ENCODE data around the gene SLC40A1.

Gene SLC40A1

DNA sequence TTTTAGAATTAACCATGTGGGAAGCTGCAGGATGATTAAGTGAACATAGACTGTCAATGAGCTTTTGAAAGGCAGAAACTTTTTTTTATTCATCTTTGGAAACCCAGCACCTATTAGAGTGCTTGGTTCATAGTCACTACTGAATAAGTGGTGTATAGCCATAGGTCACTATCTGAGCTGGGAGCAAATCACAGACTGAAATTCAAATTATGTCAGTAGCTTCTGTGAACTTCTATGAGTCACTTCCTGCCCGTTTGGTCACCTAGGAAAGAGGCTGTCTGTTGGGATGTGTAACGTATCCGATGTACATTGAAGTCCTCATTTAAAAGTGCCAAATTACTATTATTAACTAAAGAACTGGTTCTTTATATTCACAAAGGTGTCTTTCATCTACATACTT, 20.5 kb upstream of the SLC40A1 start:
- DNase-seq (ENCODE audit: low read depth in 2 of 2), result no peak

DNA sequence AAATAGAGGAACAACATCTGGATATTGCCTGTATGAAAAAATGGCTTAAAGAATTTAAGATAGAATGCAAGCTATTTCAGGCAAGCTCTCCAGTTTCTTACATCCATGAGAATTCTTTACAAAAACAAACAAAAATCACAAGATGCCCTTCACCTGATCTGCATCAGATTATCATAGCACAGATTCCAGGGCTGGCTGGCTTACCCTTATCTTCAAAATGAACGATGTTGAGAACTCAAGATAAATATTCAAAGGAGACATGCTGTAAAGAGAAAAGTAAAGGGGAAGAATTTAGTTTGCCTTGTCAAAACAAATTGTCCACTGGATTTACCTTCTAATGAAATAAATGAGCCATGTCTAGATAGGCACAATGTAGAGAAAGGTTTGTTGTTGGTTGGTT, 18.7 kb upstream of the SLC40A1 start:
- no peak for DNase-seq (ENCODE audit: low read depth in 2 of 2)

DNA sequence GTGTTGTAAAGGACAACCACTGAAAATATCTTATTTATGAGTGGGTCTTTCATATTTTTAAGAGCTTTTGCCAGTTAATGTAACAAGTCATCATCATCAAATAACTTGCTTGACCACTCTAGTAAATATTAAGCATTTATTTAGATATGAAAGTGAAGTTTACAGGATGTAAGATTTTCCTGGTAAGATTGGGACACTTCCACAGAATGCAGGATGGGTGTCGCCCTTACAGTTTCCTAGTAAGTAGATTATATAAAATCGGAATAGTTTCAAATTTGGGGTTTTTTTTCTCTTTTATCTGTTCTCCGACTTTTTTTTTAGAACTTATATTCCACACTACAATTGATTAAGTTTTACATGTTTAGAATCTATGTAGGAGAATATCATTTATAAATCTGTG, 14.8 kb upstream of the SLC40A1 start:
- DNase-seq (ENCODE audit: low read depth in 2 of 2), result no peak

DNA sequence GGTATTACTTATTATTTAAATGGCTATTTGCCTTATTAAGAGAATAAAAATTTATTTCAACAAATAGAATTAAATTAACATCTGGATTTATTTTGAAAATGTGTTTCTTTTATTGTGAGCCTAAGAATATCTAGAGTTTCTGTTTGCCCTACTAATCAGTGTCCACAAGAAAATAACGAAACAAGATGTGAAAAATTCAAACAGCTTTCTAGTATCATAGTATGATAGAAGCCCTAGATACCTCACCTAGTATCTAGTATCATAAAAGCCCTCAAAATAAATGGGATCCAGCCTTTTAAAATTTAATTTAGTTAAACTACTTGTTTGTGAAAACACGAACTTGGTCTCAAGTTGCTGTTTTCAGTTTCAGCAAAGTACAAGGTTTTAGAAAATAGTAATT, 13.7 kb upstream of the SLC40A1 start:
- DNase-seq (ENCODE audit: low read depth in 2 of 2), result no peak

DNA sequence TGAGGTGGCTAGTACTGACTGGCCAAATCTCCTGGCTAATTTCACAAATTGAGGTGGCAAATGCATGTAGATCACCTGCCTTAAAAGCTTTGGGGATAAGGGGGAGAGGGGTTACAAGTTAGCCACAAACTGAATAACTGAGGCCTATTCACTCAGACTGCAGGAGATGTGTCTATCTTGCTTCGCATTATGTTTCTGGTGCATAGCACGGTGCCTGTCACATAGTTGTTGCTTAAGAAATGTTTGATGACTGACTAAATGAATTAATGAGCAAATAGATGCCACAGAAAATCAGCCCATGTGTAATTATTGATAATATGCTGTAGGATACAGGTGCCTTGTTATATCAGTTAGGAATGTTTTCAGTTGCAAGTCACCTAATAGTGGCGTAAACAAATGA, 12.5 kb upstream of the SLC40A1 start:
- DNase-seq (ENCODE audit: low read depth in 2 of 2), result no peak

DNA sequence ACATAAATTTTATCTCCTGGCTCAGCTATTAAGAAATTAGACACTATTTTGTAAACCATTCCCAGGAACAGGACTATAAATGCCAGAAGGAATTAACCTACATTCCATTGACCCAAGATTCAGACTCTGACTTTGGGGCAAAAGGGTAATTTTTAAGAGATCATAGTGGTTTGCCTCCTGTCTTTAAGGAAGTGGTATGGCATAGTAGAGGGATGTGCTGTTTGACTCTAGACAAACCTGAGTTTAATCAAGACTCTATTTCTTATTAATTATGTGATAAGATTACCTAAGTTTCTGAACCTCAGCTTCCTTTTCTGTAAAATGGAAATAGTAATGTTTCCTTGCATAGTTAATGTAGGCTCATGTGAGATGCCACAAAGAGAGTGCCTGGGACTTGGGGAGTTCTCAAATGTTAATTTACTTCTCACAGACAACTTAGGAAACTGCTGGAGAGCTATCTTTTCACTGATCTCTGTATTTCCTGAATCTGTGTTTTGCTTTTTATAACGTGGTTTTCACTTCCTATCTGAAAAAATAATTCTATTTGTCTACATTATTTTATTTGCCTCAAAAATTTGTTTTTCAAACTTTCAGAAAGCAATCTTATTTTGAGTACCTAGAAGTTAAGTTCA, 11.9 kb upstream of the SLC40A1 start:
- DNase-seq (ENCODE audit: low read depth in 2 of 2), result no peak

DNA sequence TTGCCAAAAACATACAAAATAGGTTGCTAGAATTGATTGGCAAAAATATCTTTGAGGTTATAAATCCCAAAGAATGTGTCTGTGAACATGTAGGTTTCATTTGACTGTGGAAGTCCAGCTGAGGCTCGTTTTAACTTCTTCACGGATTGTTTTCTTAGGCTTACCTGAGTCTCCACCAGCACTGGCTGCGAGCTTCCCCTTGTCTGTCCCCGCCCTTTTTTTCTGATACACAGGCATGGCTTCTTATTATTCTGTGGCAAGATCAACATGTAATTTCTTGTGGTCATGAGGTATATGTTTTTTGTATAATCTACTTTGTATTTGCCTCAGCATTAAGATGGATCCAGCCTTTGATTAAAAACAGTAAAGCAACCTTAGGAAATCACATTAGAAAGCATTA, 7.2 kb upstream of the SLC40A1 start:
- no peak for DNase-seq (ENCODE audit: low read depth in 2 of 2)

DNA sequence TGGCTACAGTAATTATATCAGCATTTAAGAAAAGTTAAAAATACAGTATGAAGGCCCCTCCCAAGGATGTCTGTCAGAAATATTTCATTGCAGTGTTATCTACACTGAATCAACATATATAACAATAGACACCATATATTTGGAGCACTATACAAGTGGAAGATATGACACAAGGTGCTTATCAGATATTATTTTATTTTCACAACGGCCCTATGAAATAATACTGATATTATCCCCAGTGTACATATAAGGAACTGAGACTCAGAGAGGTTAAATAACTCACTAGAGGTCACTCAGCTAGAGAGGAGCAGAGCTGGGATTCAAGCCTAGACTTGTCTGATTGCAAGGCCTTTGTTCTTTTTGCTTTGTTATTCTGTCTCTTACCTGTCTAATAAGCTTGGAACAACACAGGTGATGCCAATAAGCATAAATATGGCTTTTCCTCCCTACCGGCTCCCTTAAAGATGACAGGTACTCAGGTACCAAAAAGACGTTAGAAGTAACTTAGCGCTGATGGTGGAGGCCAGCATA, 4.7 kb upstream of the SLC40A1 start:
- no peak for DNase-seq (ENCODE audit: low read depth in 2 of 2)

DNA sequence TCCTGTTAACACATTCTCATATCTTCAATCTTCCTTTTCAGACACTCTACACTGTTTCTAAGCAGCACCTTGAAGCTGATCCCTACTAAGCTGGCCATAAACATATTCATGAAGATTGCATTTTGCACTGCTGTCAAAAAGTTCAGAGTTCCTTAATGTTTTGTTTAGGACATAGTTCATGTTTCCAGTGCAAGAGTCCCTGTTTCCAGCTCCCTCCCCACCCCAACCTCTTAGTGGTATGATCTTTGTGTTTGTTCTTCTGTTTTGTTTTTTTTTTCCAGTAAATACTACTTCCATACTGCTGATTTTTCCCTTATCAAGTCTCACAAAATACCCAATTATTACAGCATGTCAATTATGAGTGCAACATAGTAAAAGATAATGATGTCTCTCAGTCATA, 4.1 kb upstream of the SLC40A1 start:
- no peak for DNase-seq (ENCODE audit: low read depth in 2 of 2)

DNA sequence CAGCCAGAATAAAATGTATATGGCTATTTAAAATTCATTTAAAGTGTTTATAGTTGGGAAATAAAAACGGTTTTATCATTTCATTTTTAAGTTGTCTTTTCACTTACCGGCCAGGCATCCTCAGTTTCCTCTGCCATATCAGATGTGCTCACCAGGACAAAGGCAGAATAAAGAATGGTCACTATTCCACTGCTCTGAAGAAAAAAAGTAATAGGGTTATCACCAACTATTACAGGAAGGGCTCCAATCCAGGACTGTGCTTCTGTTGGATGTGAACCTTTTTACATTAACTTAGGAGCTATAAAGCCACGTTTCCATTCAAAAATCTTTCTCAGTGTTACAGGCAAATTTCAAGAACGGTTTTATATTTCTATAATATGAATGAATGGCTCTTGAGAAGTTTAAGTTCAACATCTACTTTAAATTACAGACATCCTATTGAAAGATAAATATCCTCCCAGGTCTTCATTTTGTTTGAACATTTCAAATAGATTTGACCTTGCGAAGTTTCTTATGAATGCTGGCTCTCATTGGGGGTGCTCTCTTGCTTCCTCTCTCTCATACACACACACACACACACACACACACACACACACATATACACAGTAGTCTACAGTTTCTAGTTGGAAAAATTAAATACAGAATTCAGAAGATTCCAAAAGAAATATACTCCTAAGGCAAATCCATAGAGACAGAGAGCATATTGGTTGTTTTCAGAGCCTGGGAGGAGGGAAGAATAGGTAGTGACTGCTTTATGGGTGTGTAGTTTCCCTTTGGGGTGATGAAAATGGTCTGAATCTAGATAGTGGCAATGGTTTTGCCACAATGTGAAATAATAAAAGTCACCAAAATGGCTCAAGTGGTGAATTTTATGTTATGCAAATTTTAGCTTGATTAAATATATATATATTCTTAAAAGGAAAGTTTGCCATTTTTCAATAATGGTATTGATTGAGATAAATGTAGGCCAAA, 2.9 kb upstream of the SLC40A1 start:
- no peak for DNase-seq (ENCODE audit: low read depth in 2 of 2)

DNA sequence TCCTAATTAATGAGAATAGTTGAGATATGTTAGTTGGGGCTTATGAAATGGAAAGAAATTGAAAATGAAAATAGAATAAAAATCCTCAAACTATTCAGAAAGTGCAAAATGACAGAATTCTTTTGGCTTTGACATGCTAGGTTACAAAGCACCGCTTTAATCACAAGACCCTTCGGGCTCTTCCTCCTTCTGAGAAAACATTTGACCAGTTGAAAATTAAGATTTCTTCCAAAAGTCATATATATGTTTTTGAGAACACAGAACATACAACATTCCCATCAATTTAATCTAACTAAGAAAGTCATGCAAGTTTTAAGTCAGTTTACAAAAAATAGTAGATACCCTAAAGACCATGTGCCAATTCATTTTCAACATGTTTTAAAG, 2.2 kb upstream of the SLC40A1 start:
- DNase-seq (ENCODE audit: low read depth in 2 of 2), result no peak

DNA sequence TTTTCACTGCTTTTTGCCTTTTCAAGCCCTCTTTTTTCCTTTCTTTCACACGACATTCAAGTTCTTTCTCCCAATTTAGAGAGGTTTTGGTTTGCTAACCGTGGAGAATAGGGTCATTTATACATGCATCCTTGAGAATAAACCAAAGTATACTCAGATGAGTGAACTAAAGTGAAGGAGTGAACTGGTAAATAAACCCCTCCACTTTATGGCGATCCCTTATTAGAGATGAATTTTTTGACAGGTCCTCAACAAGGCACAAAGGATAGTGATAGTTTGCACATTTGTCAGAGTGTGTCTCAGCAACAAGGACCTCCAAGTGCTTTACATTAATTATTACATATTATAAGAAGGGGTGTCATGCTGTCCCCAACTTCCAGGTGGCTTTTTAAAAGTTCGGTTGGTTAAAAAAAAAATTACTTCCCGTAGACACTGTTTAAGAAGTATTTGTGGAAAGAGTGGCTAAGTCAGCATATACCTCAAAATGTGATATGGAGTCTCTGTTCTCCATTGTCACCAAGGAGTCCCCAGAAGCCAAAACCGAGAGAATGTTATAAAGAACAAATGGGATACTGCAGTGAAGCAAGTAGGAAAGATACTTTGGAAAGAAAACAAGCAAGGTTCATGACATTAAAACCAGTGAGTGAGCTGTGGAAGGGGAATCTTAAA, 1.7 kb upstream of the SLC40A1 start:
- no peak for DNase-seq (ENCODE audit: low read depth in 2 of 2)

DNA sequence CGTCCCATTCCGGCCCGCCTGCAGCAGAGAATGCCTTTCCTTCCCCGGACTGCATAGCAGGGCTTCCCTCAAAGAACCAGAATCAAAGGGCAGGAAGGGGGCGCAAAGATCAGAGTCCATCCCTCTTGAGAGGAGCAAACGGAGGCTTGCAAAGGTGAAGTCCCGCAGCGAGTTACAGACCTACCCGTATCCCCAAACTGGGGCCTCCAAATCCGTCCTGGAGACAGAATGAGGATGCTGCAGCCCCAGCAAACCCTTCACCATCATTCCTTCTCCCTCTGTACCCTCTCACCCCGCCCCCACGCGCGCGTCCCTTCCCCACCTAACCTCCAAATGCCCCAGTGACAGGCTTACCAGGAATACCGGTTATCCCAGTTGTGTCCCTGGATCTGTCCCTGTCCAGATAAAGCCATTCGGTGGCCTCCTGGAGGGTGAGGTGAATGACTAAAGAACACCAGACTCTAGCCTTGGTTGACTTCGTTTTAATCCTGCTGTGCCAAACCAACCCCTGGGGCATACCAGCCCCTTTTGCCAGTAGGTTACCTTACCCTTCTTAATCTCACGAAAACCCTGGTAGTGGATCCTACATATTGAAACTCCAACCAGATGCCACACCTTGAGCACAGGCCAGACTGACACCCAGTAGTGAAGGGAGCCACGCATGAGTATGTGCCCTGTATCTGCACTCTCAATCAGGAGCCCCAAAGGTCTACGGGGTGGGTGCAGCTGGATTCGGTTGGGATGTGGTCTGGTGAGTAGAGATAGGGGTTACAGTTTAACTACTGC, 961 bp upstream of the SLC40A1 start:
- no peak for DNase-seq (ENCODE audit: low read depth in 2 of 2)

DNA sequence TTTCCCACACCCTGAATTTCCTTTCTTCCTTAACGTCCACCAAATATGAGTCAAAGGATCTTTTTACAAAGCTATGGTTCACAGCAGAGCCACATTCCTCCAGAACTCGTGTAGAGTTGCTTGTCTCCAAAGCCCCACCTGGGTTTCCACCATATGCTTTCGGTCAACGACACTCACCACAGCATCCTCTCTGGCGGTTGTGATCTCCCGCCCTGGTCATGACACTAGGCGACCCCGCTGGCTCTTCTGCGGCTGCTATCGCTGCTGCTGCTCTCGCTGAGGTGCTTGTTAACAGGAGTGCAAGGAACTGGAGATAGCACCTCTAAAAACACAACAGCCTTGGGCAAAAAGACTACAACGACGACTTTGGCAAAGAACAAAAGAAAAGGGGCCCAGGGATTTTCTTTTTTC, 340 bp downstream of the SLC40A1 start:
- DNase-seq (ENCODE audit: low read depth in 2 of 2), result no peak

DNA sequence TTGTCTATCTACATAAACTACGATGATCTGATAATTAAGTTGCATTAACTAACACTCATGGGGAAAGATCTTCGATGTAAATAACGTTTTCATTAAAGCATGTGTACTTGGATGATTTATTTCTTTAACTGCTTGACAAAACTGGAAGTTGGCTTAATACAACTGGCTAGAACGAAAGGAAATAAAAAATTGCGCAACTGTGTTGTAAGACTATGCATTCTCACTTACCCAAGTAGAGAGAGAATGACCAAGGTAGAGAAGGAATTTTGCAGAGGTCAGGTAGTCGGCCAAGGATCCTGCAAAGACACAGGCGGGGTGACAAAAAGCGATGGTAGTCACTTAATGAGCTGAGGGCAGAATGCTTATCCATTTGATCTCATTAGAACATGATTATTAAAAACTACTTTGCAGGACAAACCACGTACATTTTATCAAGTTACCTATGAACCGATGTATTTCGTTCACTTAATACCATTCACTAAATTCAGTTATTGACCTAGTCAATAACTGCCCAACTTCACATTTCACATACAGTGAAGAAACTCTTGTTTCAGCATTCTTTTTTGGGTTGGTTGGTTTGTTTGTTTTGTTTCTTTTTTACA, 900 bp downstream of the SLC40A1 start:
- DNase-seq (ENCODE audit: low read depth in 2 of 2), result no peak

DNA sequence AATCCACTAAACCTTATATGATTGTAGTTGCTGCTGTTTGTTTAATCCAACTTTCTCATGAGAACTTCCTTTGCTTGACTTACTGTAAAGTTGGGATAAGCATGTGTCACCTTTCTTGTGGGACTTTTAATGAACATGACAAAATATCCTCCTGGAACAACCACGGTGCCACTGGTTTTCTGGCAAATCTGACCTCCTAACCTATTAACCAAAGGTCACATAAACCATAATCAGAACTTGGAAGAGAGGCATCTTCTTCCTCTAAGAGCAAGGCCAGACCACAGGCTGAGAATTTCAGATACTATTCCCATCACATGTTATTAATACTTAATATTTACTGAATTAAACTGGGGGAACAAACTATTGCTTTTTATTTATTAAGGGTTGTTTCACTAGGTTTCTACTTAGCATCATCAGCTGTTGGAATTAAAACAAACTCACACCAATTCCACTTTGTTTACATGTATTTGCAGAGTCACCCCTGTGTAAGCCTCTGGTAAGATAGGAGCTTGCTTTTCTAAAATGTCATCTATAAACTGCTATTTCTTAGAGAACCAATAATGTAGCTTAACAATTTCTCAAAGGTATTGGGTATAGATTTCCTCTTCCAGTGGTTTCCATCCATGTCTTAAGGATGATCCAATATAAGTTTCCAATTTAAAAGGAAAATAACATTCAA, 2.2 kb downstream of the SLC40A1 start:
- no peak for DNase-seq (ENCODE audit: low read depth in 2 of 2)

DNA sequence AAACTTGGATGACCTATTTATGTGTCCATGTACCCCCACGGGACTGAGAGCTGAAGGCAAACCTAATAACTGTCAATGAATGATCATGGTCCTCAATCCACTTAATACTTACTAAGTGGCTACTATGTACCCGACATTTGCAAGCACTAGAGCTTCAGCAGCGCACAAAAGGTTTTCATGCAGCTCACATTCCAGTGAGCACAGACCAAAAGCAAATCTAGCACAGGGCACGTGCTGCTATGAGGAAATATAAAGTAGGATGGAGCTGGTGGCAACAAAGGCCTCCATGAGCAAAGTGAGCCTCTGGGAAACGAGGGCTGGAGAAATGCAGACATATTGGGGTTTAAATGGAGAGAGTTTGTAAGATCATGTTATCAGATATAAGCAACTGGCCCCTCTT, 3.5 kb downstream of the SLC40A1 start:
- DNase-seq (ENCODE audit: low read depth in 2 of 2), result no peak

DNA sequence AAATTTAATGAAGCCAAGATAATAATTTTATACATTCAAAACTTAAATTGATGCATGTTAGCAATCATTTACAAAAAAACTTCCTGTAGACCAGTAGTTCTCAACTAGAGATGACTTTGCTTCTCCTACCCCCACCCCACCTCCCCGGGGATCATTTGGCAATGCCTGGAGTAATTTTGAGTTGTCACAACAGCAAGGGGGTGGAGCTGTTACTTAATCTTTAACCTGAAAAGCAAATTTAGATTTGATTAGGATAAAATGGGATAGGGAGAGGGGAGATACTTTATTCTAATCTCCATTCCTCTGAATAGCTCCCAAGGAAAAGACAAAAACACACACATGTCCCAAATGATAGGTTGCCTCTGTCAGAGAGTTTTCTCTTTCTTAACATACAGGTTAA, 4.2 kb downstream of the SLC40A1 start:
- no peak for DNase-seq (ENCODE audit: low read depth in 2 of 2)

DNA sequence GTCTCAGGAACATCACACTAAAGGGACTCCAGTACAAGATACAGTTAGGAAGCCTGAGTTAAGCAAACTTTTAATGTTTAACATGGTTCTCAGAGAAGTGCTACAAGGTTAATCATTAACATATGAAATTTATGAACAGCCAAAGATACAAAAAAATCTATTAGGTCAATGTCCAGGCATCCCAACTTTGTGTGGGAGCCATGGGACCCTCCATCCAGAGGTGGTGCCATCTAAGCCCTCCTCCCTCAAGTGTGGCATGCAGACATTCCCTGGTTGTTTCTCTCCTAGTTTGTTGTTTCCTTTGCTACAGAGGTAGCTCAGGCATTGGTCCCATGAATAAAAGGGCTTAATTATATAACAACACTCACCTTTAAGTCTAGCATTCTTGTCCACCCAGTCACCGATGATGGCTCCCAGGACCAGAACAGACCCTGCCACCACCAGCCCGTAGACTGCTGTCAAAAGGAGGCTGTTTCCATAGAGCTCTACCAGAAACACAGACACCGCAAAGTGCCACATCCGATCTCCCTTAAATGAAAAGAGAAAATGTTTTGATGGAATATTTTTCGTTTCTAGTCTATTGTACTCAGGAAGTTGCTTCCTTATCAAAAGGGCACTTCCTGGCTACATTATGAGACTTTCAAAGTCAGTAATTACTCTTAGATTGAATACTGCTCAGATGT, 5.7 kb downstream of the SLC40A1 start:
- DNase-seq (ENCODE audit: low read depth in 2 of 2), result no peak

DNA sequence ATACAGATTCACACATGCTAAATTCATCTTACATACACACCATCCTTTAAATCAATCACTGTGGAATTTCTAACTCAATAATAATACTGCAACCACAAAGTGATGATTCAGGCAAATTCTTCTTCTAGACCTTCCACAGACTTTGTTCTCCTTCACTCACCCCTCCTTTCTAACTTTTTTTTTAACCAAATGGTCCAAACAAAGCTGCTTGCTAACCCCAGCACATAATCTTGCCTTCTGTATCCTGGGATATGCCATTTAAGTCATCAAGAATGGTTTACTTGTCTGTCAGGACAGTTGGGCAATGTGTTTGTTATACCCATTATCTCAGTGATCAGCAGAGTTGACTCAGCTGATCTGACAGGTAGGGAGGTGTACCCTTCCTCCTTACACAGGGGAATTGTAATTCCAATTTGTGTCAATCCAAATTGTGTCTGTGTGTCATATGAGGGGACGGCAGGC, 10.0 kb downstream of the SLC40A1 start:
- no peak for DNase-seq (ENCODE audit: low read depth in 2 of 2)

Data from stimulated activated CD8-positive, alpha-beta memory T cell treated with anti-CD3 and anti-CD28 coated beads, Interleukin-2, amount 100 ng/mL, for 1 hour (primary cell).